Testis (tissue), 3 donors: ENCODE data around the gene ANKRD28. TPM values are rescaled to one million over a fixed set of nuclear protein-coding genes. Genes with fewer than 3 reads are reported as not detected.
"Not testable (repeated sequence)": the region's sequence is repeated elsewhere in the genome, so short reads cannot be mapped to it uniquely, and the experiment has no call there.

Source experiments
- DNase-seq: peaks from one replicate; pipeline ENCODE4 v3.0.0-alpha.2; 2019
- H3K27ac ChIP-seq, 2 donors: fragments of 200-600 bp; sonication (generic); one replicate each; pipeline ENCODE4 v1.5.1; 2019
- H3K27me3 ChIP-seq: fragments of 200-600 bp; sonication (generic); one replicate; pipeline ENCODE4 v1.5.1; 2019
- H3K36me3 ChIP-seq: fragments of 200-600 bp; sonication (generic); one replicate; pipeline ENCODE4 v1.5.1; 2017; ENCODE audit warnings: low read depth; ENCODE audit errors: missing control alignments
- H3K4me1 ChIP-seq: fragments of 200-600 bp; sonication (generic); one replicate; pipeline ENCODE4 v1.5.1; 2019
- H3K4me3 ChIP-seq, 2 donors: fragments of 200-600 bp; sonication (generic); one replicate each; pipeline ENCODE4 v1.5.1; 2017 to 2019
- H3K9me3 ChIP-seq: fragments of 200-600 bp; sonication (generic); one replicate; pipeline ENCODE4 v1.5.1; 2017
- CTCF ChIP-seq, 3 experiments: fragments of 450-650 bp in 2 of 3; fragments of 200-600 bp in 1 of 3; sonication (generic) in 1 of 3; IDR thresholded peaks; one replicate each; pipeline ENCODE4 v1.5.1; 2016 to 2019; ENCODE audit warnings: antibody characterized with exemption in 3 of 3, mild to moderate bottlenecking in 2 of 3, moderate library complexity in 1 of 3
- POLR2A ChIP-seq: fragments of 450-650 bp; IDR thresholded peaks from one replicate; pipeline ENCODE4 v1.6.1; 2017; ENCODE audit warnings: antibody characterized with exemption, mild to moderate bottlenecking, moderate library complexity
- WGBS, 2 donors: methylation state at CpG; one replicate each; pipeline ENCODE4 v1.1.5; 2018; 5-methylcytosine and 5-hydroxymethylcytosine counted together
- intact Hi-C: fragments of 100-400 bp; cut with DNase I; formaldehyde crosslinking; loops from one replicate; pipeline ENCODE4 v1.15.1; 2023; ENCODE audit warnings: low total_unique reads
- polyA plus RNA-seq: library from polyadenylated mRNA; stranded (reverse); fragments of 350-450 nt; fragmentation: Illumina TruSeq; extraction: RNeasy Lipid Tissue Mini Kit (QIAGEN cat#74804); gene quantifications from one replicate; pipeline ENCODE4 v1.2.3, GENCODE V29; 2014; ENCODE audit warnings: low read depth, low replicate concordance; ENCODE audit not compliant: insufficient read depth
- total RNA-seq, 2 donors: library from RNA; depleted of rRNA; stranded (reverse); fragments of >200 nt; gene quantifications; one replicate each; pipeline ENCODE4 v1.2.3, GENCODE V29; 2016

Gene ANKRD28
- total and polyA plus RNA-seq, 3 donors from 2014 or later, result 82.8 to 96.3 (median 93.8) TPM

- no peak overlapping the region for H3K4me3 ChIP-seq
- no peak overlapping the region for H3K27ac ChIP-seq
- intact Hi-C loops, result no loop called here
- TF ChIP-seq POLR2A, result no peak
- TF ChIP-seq CTCF (IDR thresholded peaks at IDR 0.05), result no peak
- DNase-seq, result no peak
- H3K9me3 ChIP-seq, result no peaks in the 10 kb centered on the region
- no peaks in the 10 kb centered on the region for H3K36me3 ChIP-seq
- 67 to 77% methylated on average over 2 of the region's 2 CpGs for WGBS, 2 donors
- no peaks in the 10 kb centered on the region for H3K27me3 ChIP-seq
- no peaks in the 10 kb centered on the region for H3K4me1 ChIP-seq
Observed at GRCh38 chr3:15820911-15821310, 23.1 kb upstream of the ANKRD28 start.

DNA sequence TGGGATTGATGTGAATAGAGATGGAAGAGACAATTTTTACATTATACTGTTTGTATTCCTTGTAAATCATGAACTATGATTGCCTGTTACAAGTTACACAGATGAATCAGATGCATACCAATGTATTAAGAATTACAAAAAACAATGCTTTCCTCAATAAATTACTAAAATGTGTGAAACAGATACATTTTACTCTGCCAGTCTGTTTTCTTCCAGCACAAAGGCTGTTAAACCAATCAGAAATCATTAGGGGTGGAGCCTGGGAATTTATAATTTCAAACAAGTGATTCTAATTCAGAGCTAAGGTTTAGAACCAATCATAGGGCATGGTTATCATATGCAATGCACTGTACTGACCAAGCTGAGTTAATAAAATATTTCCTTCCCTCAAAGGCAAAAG lies 21.8 kb upstream of the ANKRD28 start:
- Histone ChIP-seq H3K27me3 (no peaks in the 10 kb centered on the region), H3K27ac (no peak overlapping the region), H3K36me3 (no peaks in the 10 kb centered on the region), H3K4me1 (no peaks in the 10 kb centered on the region), H3K9me3 (no peaks in the 10 kb centered on the region), H3K4me3 (no peak overlapping the region)
- intact Hi-C loops, result loop anchor here (10.0 kb wide), 2 partner anchors 185 to 425 kb away; no protein-coding TSS in a partner anchor
- no peak for TF ChIP-seq POLR2A
- no peak for DNase-seq

DNA sequence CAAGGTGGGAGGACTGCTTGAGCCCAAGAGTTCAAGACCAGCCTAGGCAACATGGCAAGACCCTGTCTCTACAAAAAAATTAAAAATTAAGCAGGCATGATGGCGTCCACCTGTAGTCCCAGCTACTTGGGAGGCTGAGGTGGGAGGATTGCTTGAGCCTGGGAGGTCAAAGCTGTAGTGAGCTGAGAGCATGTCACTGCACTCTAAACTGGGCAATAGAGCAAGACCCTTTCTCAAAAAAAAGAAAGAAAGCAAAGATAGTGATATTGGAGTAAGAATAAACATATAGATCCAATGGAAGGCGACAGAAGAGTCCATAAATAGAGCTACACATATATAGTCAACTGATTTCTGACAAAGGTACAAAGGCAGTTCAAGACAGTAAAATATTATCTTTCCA lies 21.3 kb upstream of the ANKRD28 start:
- Histone ChIP-seq H3K27me3 (no peaks in the 10 kb centered on the region), H3K4me3 (no peak overlapping the region), H3K4me1 (no peaks in the 10 kb centered on the region), H3K9me3 (no peaks in the 10 kb centered on the region), H3K27ac (no peak overlapping the region), H3K36me3 (no peaks in the 10 kb centered on the region)
- TF ChIP-seq POLR2A (no peak), CTCF (IDR thresholded peaks at IDR 0.05) (no peak)
- DNase-seq, result no peak
- WGBS, 2 donors, result 91 to 97% methylated on average over 2 of the region's 2 CpGs
- intact Hi-C loops, result loop anchor here (10.0 kb wide), 2 partner anchors 184 to 426 kb away; no protein-coding TSS in a partner anchor

DNA sequence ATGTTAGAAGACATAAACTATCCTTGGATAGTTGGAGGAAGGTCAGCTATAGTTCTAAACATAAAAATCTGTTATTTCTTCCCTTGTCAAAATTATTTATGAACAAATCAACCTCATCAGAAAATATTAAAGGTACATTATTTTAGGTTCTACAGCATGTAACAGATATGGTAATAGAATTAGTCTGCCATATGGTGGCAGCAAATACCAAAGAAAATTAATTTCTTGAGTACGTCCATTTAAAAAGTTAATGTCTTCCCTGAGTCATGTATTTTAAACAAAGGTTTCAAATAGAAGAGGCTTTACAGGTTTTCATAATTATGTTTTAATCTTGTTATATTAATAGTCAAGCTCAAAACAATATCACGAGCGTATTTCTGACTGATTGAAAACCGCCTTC lies 17.9 kb upstream of the ANKRD28 start:
- WGBS, 2 donors, result 45 to 47% methylated on average over 4 of the region's 4 CpGs
- intact Hi-C loops, result loop anchor here (10.0 kb wide), 2 partner anchors 181 to 429 kb away; no protein-coding TSS in a partner anchor
- H3K4me1 ChIP-seq, result no peaks in the 10 kb centered on the region
- H3K9me3 ChIP-seq, result no peaks in the 10 kb centered on the region
- no peaks in the 10 kb centered on the region for H3K36me3 ChIP-seq
- no peak overlapping the region for H3K4me3 ChIP-seq
- TF ChIP-seq CTCF (IDR thresholded peaks at IDR 0.05), result peak; percentile 14 to 33 (median 21)
- no peak for TF ChIP-seq POLR2A
- DNase-seq, result no peak
- no peak overlapping the region for H3K27ac ChIP-seq
- no peaks in the 10 kb centered on the region for H3K27me3 ChIP-seq

DNA sequence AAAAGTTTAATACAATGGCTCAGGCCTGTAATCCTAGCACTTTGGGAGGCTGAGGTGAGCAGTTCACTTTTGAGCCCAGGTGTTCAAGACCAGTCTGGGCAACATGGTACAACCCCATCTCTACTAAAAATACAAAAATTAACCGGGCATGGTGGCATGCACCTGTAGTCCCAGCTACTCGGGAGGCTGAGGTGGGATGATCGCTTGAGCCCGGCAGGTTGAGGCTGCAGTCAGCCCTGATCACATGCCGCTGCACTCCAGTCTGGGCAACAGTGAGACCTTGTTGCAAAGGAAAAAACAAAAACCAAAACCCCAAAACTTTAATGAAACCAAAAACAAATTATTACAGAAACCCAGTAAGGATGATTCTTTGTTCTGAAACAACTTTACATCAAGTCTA lies 15.3 kb upstream of the ANKRD28 start:
- H3K9me3 ChIP-seq, H3K27ac ChIP-seq, H3K4me1 ChIP-seq, DNase-seq, H3K36me3 ChIP-seq, H3K4me3 ChIP-seq, H3K27me3 ChIP-seq: not testable (repeated sequence)
- WGBS, 2 donors, result 91 to 94% methylated on average over 5 of the region's 5 CpGs
- intact Hi-C loops, result loop anchor here (10.0 kb wide), 2 partner anchors 178 to 432 kb away; no protein-coding TSS in a partner anchor

GRCh38 chr3:15812183-15812582 lies 14.4 kb upstream of the ANKRD28 start:
- Histone ChIP-seq H3K4me3 (no peak overlapping the region), H3K36me3 (no peaks in the 10 kb centered on the region), H3K9me3 (no peaks in the 10 kb centered on the region), H3K27me3 (no peaks in the 10 kb centered on the region), H3K4me1 (peaks cover 6% of the 10 kb centered on the region), H3K27ac (no peak overlapping the region)
- DNase-seq, result no peak
- peak; percentile 36 to 44 (median 41) for TF ChIP-seq CTCF (IDR thresholded peaks at IDR 0.05)
- no peak for TF ChIP-seq POLR2A
- 89 to 93% methylated on average over 1 of the region's 1 CpG for WGBS, 2 donors
- intact Hi-C loops, result loop anchor here (10.0 kb wide), 2 partner anchors 177 to 433 kb away; no protein-coding TSS in a partner anchor
